Measurements from ENCODE around the gene PER1.

DNA sequence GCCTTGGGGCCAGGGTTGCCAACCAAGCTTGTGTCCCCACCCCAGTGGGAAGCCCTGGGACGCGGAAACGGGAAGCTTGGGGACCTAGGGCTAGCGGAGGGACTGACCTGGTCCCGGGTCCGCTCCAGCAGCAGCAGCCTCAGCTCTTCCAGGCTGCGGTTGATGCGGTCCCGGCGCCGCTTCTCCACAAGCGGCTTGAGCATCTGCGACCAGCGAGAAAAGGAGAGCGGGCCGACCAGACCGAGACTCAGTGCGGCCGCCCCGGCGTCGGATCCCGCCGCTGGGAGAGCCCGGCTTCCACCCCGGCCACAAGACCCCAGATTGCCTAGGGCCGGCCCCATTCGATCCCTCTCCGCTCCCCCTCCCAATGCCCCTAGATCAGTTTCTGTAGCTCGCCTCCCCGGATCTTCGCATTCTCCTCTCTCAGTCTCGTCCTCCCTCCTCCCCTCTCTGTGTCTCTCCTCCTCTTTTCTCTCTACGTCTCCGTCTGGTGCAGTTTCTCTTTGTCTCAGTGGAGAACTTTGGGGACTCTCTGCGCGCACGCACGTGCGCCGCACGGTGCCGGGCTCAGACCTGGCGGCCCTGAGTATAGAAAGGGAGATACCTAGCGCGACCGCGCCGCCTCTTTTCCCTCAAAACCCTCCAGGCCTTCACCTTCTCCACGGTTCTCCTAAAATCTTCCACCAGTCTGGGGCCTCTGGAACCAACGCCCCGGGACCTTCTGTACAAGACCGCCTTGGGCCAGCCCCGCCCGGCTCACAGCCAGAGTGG is 29.1 kb downstream of the PER1 start:
- TF ChIP-seq CTCF (IDR thresholded peaks at IDR 0.05) (no peak), POLR2A (IDR thresholded peaks at IDR 0.05) (no peak)

Measured in body of pancreas (tissue), 4 donors.